H1 (cell line): Measurements from ENCODE around the gene SLC25A36. TPM values are rescaled to one million over a fixed set of nuclear protein-coding genes. Genes with fewer than 3 reads are reported as not detected.

Experiments used
- BRCA1 ChIP-seq: IDR thresholded peaks from 2 replicates; pipeline ENCODE4 v1.6.1; 2012; ENCODE audit warnings: low read depth, low read length, improper control_type of control experiment
- HDAC6 ChIP-seq: IDR thresholded peaks from one replicate; pipeline ENCODE4 v1.7.1; 2012; ENCODE audit warnings: low read depth, mild to moderate bottlenecking, inconsistent platforms, low read length, moderate library complexity
- polyA plus RNA-seq, 7 experiments: library from polyadenylated mRNA; depleted of rRNA in 3 of 7; stranded (reverse) in 5 of 7; unstranded in 2 of 7; fragments of >200 nt in 5 of 7; fragments of 200-250 nt in 2 of 7; gene quantifications; 1 replicate in 5 of 7; 2 replicates in 1 of 7; 4 replicates in 1 of 7; pipeline versions ENCODE4 v1.2.1 to v1.2.3, GENCODE V29; 2011 to 2013; ENCODE audit warnings: missing spikeins in 2 of 7, mixed read lengths in 2 of 7
- total RNA-seq: library from RNA; stranded (reverse); fragmentation: NEBNext Ultra II Directional; extraction: Animal tissue kit (Norgen Biotek cat#: 25700); gene quantifications from 2 replicates; pipeline ENCODE4 v1.2.1, GENCODE V29; 2021

The SLC25A36 gene
- total and polyA plus RNA-seq, 2 of the 8 experiments (the other 6 are each of a cell fraction or from before 2014, with no cell fraction given) = 42.9 to 71.8 TPM

DNA sequence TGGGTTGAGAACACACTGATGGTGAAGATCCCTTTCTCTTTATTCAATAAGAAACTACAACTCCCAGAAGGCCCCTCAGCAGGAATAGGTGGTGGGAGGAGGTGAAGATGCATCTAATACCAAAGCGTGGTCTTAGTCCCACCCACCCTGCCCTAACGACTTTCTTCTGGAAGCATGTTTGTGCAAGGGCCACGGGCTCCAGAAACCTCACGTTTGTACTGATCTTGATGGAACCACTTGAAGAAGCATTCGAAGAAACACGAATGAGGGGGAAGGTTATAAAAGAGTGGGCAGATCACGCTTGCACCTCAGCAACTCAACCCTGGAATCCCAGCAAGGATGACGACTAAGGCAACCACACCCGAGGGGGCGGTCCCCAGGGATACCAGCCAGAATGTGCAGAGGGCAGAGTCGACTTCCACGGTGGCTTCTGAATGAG is 10.6 kb upstream of the SLC25A36 start (continued):
- no peak for TF ChIP-seq HDAC6
- TF ChIP-seq BRCA1 = no peak
